CD4-positive, alpha-beta T cell treated with Interleukin-6 at 100 ng/mL for 8 hours (primary cell): ENCODE data around the gene CAD.

Experiments used
- DNase-seq: peaks from one replicate; pipeline ENCODE4 v3.0.0-alpha.2; 2020; ENCODE audit warnings: mixed read lengths, low spot score

Gene CAD

GRCh38 chr2:27281855-27282559, 64.8 kb downstream of the CAD start, which contains the start of gene TRIM54:
Gene TRIM54, plus strand, starts transcription at chr2:27282429. Its CDS starts 303 bp downstream, at chr2:27282732.
- no peak for DNase-seq

DNA sequence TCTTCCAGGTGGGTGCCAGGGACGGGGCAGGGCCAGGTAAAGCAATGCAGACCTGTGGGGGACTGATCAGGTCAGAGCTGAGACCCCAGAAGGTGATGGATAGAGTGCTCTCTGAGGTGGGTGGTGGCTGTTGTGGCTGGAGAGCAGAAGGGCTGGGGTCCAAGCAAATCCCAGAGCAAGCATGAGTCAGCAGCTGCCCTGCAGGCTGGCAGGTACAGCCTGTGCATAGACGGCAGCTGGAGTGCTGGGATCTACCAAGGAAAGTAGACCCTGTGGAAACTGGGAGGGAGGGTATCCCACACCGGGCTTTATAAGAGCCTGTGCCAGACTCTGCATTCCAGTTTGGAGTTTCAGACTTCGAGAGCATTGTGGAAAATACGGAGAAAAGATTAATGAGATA, 65.7 kb downstream of the CAD start:
- DNase-seq, result no peak

DNA sequence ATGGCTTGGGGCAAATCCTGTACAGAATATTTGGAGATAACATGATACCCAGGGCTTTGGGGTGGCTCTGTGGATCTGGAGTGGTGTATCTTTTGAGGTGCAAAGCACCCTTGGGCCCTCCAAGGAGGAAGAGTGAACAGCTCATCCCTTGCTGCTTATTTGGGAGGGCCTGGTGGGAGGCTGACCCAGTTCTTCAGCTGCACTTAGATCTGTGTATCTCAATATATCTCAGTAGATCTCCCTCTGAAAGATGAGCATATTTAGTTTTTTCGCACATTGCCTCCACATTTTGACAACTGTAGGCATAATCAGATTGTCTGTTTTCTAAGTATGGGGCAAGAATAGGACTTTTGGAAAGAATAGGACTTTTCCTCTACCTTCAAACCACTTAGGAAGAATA, 67.8 kb downstream of the CAD start:
- DNase-seq, result no peak

- no peak for DNase-seq
These were observed 68.3 kb downstream of the CAD start for GRCh38 chr2:27285481-27285880.

DNA sequence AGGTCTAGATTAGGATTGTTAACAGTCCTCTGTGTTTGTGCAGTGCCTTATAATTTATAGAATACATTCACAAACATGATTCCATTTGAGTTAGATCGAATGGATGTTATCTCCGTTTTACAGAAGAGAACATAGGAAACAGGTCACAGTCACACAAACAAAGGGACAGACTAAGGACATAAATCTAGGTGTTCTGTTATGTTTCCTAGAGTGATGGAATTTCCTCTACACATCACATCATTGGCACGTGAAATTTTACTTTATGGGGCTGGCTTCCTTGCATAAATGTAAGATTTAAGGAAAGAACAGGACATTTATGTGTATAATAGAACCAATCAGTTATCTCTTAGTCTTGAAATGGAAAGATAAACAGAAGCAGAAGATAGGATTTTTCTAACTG, 71.4 kb downstream of the CAD start:
- no peak for DNase-seq

- DNase-seq, result no peak
These were observed 73.4 kb downstream of the CAD start for GRCh38 chr2:27290549-27290948.

- no peak for DNase-seq
These were observed 74.7 kb downstream of the CAD start for GRCh38 chr2:27291865-27292264.
